ENCODE data around the gene PACRG.

Gene PACRG

GRCh38 chr6:163241683-163242082, 513.9 kb downstream of the PACRG start:
- DNase-seq (ENCODE audit: low read depth in 2 of 2): no peak

- DNase-seq (ENCODE audit: low read depth in 2 of 2): no peak
Measured at GRCh38 chr6:163243083-163243482, 515.3 kb downstream of the PACRG start.

GRCh38 chr6:163243692-163244589, 516.2 kb downstream of the PACRG start:
- no peak for DNase-seq (ENCODE audit: low read depth in 2 of 2)

GRCh38 chr6:163248051-163248450, 520.3 kb downstream of the PACRG start:
- no peak for DNase-seq (ENCODE audit: low read depth in 2 of 2)

- DNase-seq (ENCODE audit: low read depth in 2 of 2): no peak
Measured at GRCh38 chr6:163249651-163250101, 521.9 kb downstream of the PACRG start.

- no peak for DNase-seq (ENCODE audit: low read depth in 2 of 2)
Measured at GRCh38 chr6:163250116-163250515, 522.3 kb downstream of the PACRG start.

- no peak for DNase-seq (ENCODE audit: low read depth in 2 of 2)
Measured at GRCh38 chr6:163252061-163252591, 524.4 kb downstream of the PACRG start.

GRCh38 chr6:163253556-163254213, 525.9 kb downstream of the PACRG start:
- DNase-seq (ENCODE audit: low read depth in 2 of 2): no peak

GRCh38 chr6:163254341-163254835, 526.6 kb downstream of the PACRG start:
- DNase-seq (ENCODE audit: low read depth in 2 of 2): no peak

- no peak for DNase-seq (ENCODE audit: low read depth in 2 of 2)
Measured at GRCh38 chr6:163255265-163255664, 527.5 kb downstream of the PACRG start.

GRCh38 chr6:163259689-163260088, 531.9 kb downstream of the PACRG start:
- no peak for DNase-seq (ENCODE audit: low read depth in 2 of 2)

- no peak for DNase-seq (ENCODE audit: low read depth in 2 of 2)
Measured at GRCh38 chr6:163260111-163260895, 532.5 kb downstream of the PACRG start.

GRCh38 chr6:163260911-163261310, 533.1 kb downstream of the PACRG start:
- DNase-seq (ENCODE audit: low read depth in 2 of 2): no peak

GRCh38 chr6:163261361-163261760, 533.6 kb downstream of the PACRG start:
- no peak for DNase-seq (ENCODE audit: low read depth in 2 of 2)

GRCh38 chr6:163262080-163262479, 534.3 kb downstream of the PACRG start:
- DNase-seq (ENCODE audit: low read depth in 2 of 2): no peak

- DNase-seq (ENCODE audit: low read depth in 2 of 2): no peak
Measured at GRCh38 chr6:163263196-163263595, 535.4 kb downstream of the PACRG start.

- DNase-seq (ENCODE audit: low read depth in 2 of 2): no peak
Measured at GRCh38 chr6:163263998-163264661, 536.4 kb downstream of the PACRG start.

- no peak for DNase-seq (ENCODE audit: low read depth in 2 of 2)
Measured at GRCh38 chr6:163264662-163265035, 536.9 kb downstream of the PACRG start.

- DNase-seq (ENCODE audit: low read depth in 2 of 2): no peak
Measured at GRCh38 chr6:163281634-163282033, 553.9 kb downstream of the PACRG start.

- DNase-seq (ENCODE audit: low read depth in 2 of 2): no peak
Measured at GRCh38 chr6:163282672-163283071, 554.9 kb downstream of the PACRG start.

- no peak for DNase-seq (ENCODE audit: low read depth in 2 of 2)
Measured at GRCh38 chr6:163284151-163284550, 556.4 kb downstream of the PACRG start.
